H9 (cell line): Measurements from ENCODE around the gene PARP6. TPM values are rescaled to one million over a fixed set of nuclear protein-coding genes. Genes with fewer than 3 reads are reported as not detected.

Experiments used
- DNase-seq: peaks from one replicate; pipeline ENCODE4 v3.0.0-alpha.2; 2017
- H2AFZ ChIP-seq: one replicate; pipeline ENCODE4 v1.6.1; 2013; ENCODE audit warnings: mild to moderate bottlenecking, low read length, control low read depth, moderate library complexity
- H2AK5ac ChIP-seq: 2 replicates; pipeline ENCODE4 v1.6.1; 2013; ENCODE audit warnings: low read length, control low read depth, mixed read lengths; ENCODE audit not compliant: insufficient read length
- H2BK120ac ChIP-seq: one replicate; pipeline ENCODE4 v1.6.1; 2013; ENCODE audit warnings: low read depth, mild to moderate bottlenecking, low read length, control low read depth, inconsistent platforms; ENCODE audit not compliant: poor library complexity, severe bottlenecking
- H2BK12ac ChIP-seq: 2 replicates; pipeline ENCODE4 v1.6.1; 2013; ENCODE audit warnings: low read length, control low read depth, mixed read lengths, low read depth; ENCODE audit not compliant: insufficient read length
- H2BK15ac ChIP-seq: 2 replicates; pipeline ENCODE4 v1.6.1; 2013; ENCODE audit warnings: low read depth, low read length, control low read depth
- H2BK20ac ChIP-seq: one replicate; pipeline ENCODE4 v1.6.1; 2013; ENCODE audit warnings: low read depth, mild to moderate bottlenecking, low read length, control low read depth, inconsistent platforms; ENCODE audit not compliant: poor library complexity, severe bottlenecking
- H2BK5ac ChIP-seq: 2 replicates; pipeline ENCODE4 v1.6.1; 2013; ENCODE audit warnings: low read length, control low read depth, mixed read lengths; ENCODE audit not compliant: insufficient read length
- H3K14ac ChIP-seq: 2 replicates; pipeline ENCODE4 v1.6.1; 2013; ENCODE audit warnings: low read length, control low read depth; ENCODE audit not compliant: insufficient read depth
- H3K18ac ChIP-seq: 2 replicates; pipeline ENCODE4 v1.6.1; 2013; ENCODE audit warnings: low read depth, mild to moderate bottlenecking, mixed read lengths, low read length, control low read depth; ENCODE audit not compliant: insufficient read length
- H3K23ac ChIP-seq: 2 replicates; pipeline ENCODE4 v1.6.1; 2013; ENCODE audit warnings: low read length, control low read depth, mixed read lengths, low read depth; ENCODE audit not compliant: insufficient read length
- H3K23me2 ChIP-seq: 2 replicates; pipeline ENCODE4 v1.6.1; 2013; ENCODE audit warnings: low read depth, mild to moderate bottlenecking, mixed read lengths, low read length, control low read depth; ENCODE audit not compliant: insufficient read length, poor library complexity, severe bottlenecking
- H3K27ac ChIP-seq: 2 replicates; pipeline ENCODE4 v1.5.1; 2013; ENCODE audit warnings: low read length, control low read depth, mixed read lengths, low read depth; ENCODE audit not compliant: insufficient read length
- H3K27me3 ChIP-seq: 2 replicates; pipeline ENCODE4 v1.6.1; 2013; ENCODE audit warnings: low read length, control low read depth, inconsistent platforms; ENCODE audit not compliant: insufficient read depth
- H3K4ac ChIP-seq: 2 replicates; pipeline ENCODE4 v1.6.1; 2013; ENCODE audit warnings: low read depth, mild to moderate bottlenecking, control low read depth, inconsistent platforms, low read length, moderate library complexity
- H3K4me1 ChIP-seq: 2 replicates; pipeline ENCODE4 v1.6.1; 2013; ENCODE audit warnings: low read length, control low read depth, inconsistent platforms; ENCODE audit not compliant: insufficient read depth
- H3K4me2 ChIP-seq: 2 replicates; pipeline ENCODE4 v1.6.1; 2013; ENCODE audit warnings: low read length, control low read depth, mixed read lengths; ENCODE audit not compliant: insufficient read length, insufficient read depth
- H3K56ac ChIP-seq: 2 replicates; pipeline ENCODE4 v1.6.1; 2013; ENCODE audit warnings: low read depth, mild to moderate bottlenecking, mixed read lengths, low read length, control low read depth; ENCODE audit not compliant: insufficient read length
- H3K79me1 ChIP-seq: 2 replicates; pipeline ENCODE4 v1.6.1; 2013; ENCODE audit warnings: low read depth, mild to moderate bottlenecking, moderate library complexity, low read length, control low read depth, inconsistent platforms; ENCODE audit not compliant: insufficient read depth, poor library complexity, severe bottlenecking
- H3K79me2 ChIP-seq: 2 replicates; pipeline ENCODE4 v1.6.1; 2013; ENCODE audit warnings: low read length, control low read depth, inconsistent platforms; ENCODE audit not compliant: insufficient read depth
- H3K9ac ChIP-seq: 2 replicates; pipeline ENCODE4 v1.6.1; 2013; ENCODE audit warnings: low read length, control low read depth, mixed read lengths; ENCODE audit not compliant: insufficient read length; ENCODE audit errors: extremely low read depth
- H3K9me3 ChIP-seq: one replicate; pipeline ENCODE4 v1.6.1; 2013; ENCODE audit warnings: low read depth, low read length, inconsistent platforms; ENCODE audit not compliant: control insufficient read depth
- H3T11ph ChIP-seq: one replicate; pipeline ENCODE4 v1.6.1; 2013; ENCODE audit warnings: mild to moderate bottlenecking, low read length, control low read depth, inconsistent platforms
- H4K20me1 ChIP-seq: one replicate; pipeline ENCODE4 v1.6.1; 2013; ENCODE audit not compliant: control insufficient read depth, insufficient read length, insufficient read depth
- H4K5ac ChIP-seq: 2 replicates; pipeline ENCODE4 v1.6.1; 2013; ENCODE audit warnings: low read depth, mild to moderate bottlenecking, mixed read lengths, low read length, control low read depth; ENCODE audit not compliant: insufficient read length
- H4K8ac ChIP-seq: replicated peaks from 2 replicates; pipeline ENCODE4 v1.6.1; 2013; ENCODE audit warnings: low read length, control low read depth, mixed read lengths, low read depth; ENCODE audit not compliant: insufficient read length
- H4K91ac ChIP-seq: 2 replicates; pipeline ENCODE4 v1.6.1; 2013; ENCODE audit warnings: low read depth, mild to moderate bottlenecking, moderate library complexity, mixed read lengths, low read length, control low read depth; ENCODE audit not compliant: insufficient read length
- H3K27ac Mint-ChIP-seq, 3 experiments: 2 replicates in 2 of 3; 3 replicates in 1 of 3; pipeline ENCODE4 v1.8.0; 2020 to 2021; ENCODE audit warnings: mixed read lengths in 3 of 3, mild to moderate bottlenecking in 1 of 3, moderate library complexity in 1 of 3
- H3K27me3 Mint-ChIP-seq: 2 replicates; pipeline ENCODE4 v1.8.0; 2021; ENCODE audit warnings: low read depth, mild to moderate bottlenecking, moderate library complexity, mixed read lengths
- H3K36me3 Mint-ChIP-seq, 3 experiments: 2 replicates in 2 of 3; 3 replicates in 1 of 3; pipeline ENCODE4 v1.8.0; 2020 to 2021; ENCODE audit warnings: low read depth in 3 of 3, mixed read lengths in 3 of 3; ENCODE audit not compliant: insufficient read depth in 1 of 3
- H3K4me1 Mint-ChIP-seq, 2 experiments: 2 replicates each; pipeline ENCODE4 v1.8.0; 2020; ENCODE audit warnings: mixed read lengths in 2 of 2
- H3K4me3 Mint-ChIP-seq, 2 experiments: 2 replicates in 1 of 2; 3 replicates in 1 of 2; pipeline ENCODE4 v1.8.0; 2020 to 2021; ENCODE audit warnings: mild to moderate bottlenecking in 2 of 2, mixed read lengths in 2 of 2, moderate library complexity in 1 of 2
- H3K9me3 Mint-ChIP-seq, 2 experiments: 2 replicates in 1 of 2; 3 replicates in 1 of 2; pipeline ENCODE4 v1.8.0; 2020; ENCODE audit warnings: mild to moderate bottlenecking in 2 of 2, mixed read lengths in 2 of 2, moderate library complexity in 1 of 2
- CTCF ChIP-seq: fragments of 200-600 bp; sonication (generic); conservative IDR thresholded peaks from 3 replicates; pipeline ENCODE4 v1.8.0; 2021; ENCODE audit warnings: antibody characterized with exemption, mild to moderate bottlenecking
- WGBS: extraction: QIAGEN DNeasy Blood & Tissue Kit; methylation state at CpG from one replicate; pipeline ENCODE4 v1.1.7; 2013; ENCODE audit warnings: missing lambda C conversion rate, low lambda C conversion rate, mixed read lengths; ENCODE audit not compliant: insufficient read length; ENCODE audit errors: extremely low coverage; 5-methylcytosine and 5-hydroxymethylcytosine counted together
- total RNA-seq: library from RNA; stranded (reverse); gene quantifications from 2 replicates; pipeline ENCODE4 v1.2.1, GENCODE V29; 2021

Gene PARP6
- total RNA-seq, 1 experiment from 2014 or later: 54.4 TPM

GRCh38 chr15:72197041-72197459 is 75.3 kb downstream of the PARP6 start:
- no peak overlapping the region for H4K8ac ChIP-seq
- H2AK5ac ChIP-seq: no peak overlapping the region
- no peaks in the 10 kb centered on the region for H3K79me2 ChIP-seq
- no peak overlapping the region for H2BK5ac ChIP-seq
- H3K4me1 Mint-ChIP-seq: peaks cover 19 to 20% of the 10 kb centered on the region in 2 experiments
- H3T11ph ChIP-seq: no peak overlapping the region
- no peak for DNase-seq
- H2BK12ac ChIP-seq: no peak overlapping the region
- peak overlapping the region; percentile 74 for H3K4me2 ChIP-seq
- H2BK120ac ChIP-seq: no peak overlapping the region
- H3K4me1 ChIP-seq: no peaks in the 10 kb centered on the region; the same call in 1 of the 2 replicates
- no peak overlapping the region for H3K27ac Mint-ChIP-seq
- H3K23ac ChIP-seq: no peak overlapping the region
- H4K91ac ChIP-seq: no peak overlapping the region
- H2BK15ac ChIP-seq: no peak overlapping the region
- no peaks in the 10 kb centered on the region for H3K79me1 ChIP-seq
- no peaks in the 10 kb centered on the region for H4K20me1 ChIP-seq
- H3K9me3 Mint-ChIP-seq: no peaks in the 10 kb centered on the region
- no CpG with 5 or more reads among the region's 35 CpGs for WGBS
- H3K27me3 ChIP-seq: peaks cover 7% of the 10 kb centered on the region; the same call in 1 of the 2 replicates
- peaks cover 11% of the 10 kb centered on the region for H3K23me2 ChIP-seq
- H3K4me3 Mint-ChIP-seq: peak overlapping the region; percentile 73 to 83
- H3K56ac ChIP-seq: no peak overlapping the region
- H2AFZ ChIP-seq: no peak overlapping the region
- peak overlapping the region; percentile 82; the same call in 1 of the 2 replicates for H3K14ac ChIP-seq
- no peak overlapping the region for H3K18ac ChIP-seq
- no peak overlapping the region for H3K27ac ChIP-seq
- peaks cover 27% of the 10 kb centered on the region for H3K27me3 Mint-ChIP-seq
- H3K36me3 Mint-ChIP-seq: peaks cover 22 to 41% (median 33%) of the 10 kb centered on the region in 3 experiments
- H4K5ac ChIP-seq: no peak overlapping the region
- H2BK20ac ChIP-seq: no peak overlapping the region
- H3K9me3 ChIP-seq: no peaks in the 10 kb centered on the region
- H3K9ac ChIP-seq: no peak overlapping the region
- no peak overlapping the region for H3K4ac ChIP-seq
- TF ChIP-seq CTCF: no peak
